ENCODE results near the gene GSS.

DNA sequence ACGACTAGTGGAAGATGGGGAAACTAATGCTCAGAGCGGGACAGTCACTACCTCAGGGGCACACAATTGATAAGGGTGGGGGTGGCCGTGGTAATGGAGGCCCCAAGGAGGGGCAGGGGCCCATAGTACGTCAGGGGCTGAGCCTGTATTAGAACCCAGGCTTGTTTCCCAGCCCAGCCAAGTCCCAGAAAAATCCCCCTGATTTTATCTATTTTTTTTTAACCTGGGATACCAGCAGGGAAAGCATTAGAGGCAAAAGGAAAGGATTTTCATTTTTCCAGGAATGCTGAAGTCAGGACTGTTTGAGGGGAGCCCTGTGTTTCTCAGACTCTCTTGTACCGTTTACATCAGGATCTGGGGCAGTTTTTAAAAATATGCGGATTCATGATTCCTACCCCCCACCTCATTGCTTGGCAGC lies 444 bp upstream of the GSS start:
- TF ChIP-seq EZH2 (IDR thresholded peaks at IDR 0.05; ENCODE audit: insufficient read depth, poor library complexity, severe bottlenecking) (no peak), EZH2phosphoT487 (IDR thresholded peaks at IDR 0.05; ENCODE audit: insufficient read depth, low read depth) (no peak)
